H9 (cell line): ENCODE results near the gene CLDN22. TPM values are rescaled to one million over a fixed set of nuclear protein-coding genes. Genes with fewer than 3 reads are reported as not detected.

Experiments
- DNase-seq: peaks from one replicate; pipeline ENCODE4 v3.0.0-alpha.2; 2017
- H2AFZ ChIP-seq: one replicate; pipeline ENCODE4 v1.6.1; 2013; ENCODE audit warnings: mild to moderate bottlenecking, low read length, control low read depth, moderate library complexity
- H2AK5ac ChIP-seq: 2 replicates; pipeline ENCODE4 v1.6.1; 2013; ENCODE audit warnings: low read length, control low read depth, mixed read lengths; ENCODE audit not compliant: insufficient read length
- H2BK120ac ChIP-seq: one replicate; pipeline ENCODE4 v1.6.1; 2013; ENCODE audit warnings: low read depth, mild to moderate bottlenecking, low read length, control low read depth, inconsistent platforms; ENCODE audit not compliant: poor library complexity, severe bottlenecking
- H2BK12ac ChIP-seq: 2 replicates; pipeline ENCODE4 v1.6.1; 2013; ENCODE audit warnings: low read length, control low read depth, mixed read lengths, low read depth; ENCODE audit not compliant: insufficient read length
- H2BK15ac ChIP-seq: 2 replicates; pipeline ENCODE4 v1.6.1; 2013; ENCODE audit warnings: low read depth, low read length, control low read depth
- H2BK20ac ChIP-seq: one replicate; pipeline ENCODE4 v1.6.1; 2013; ENCODE audit warnings: low read depth, mild to moderate bottlenecking, low read length, control low read depth, inconsistent platforms; ENCODE audit not compliant: poor library complexity, severe bottlenecking
- H2BK5ac ChIP-seq: 2 replicates; pipeline ENCODE4 v1.6.1; 2013; ENCODE audit warnings: low read length, control low read depth, mixed read lengths; ENCODE audit not compliant: insufficient read length
- H3K14ac ChIP-seq: 2 replicates; pipeline ENCODE4 v1.6.1; 2013; ENCODE audit warnings: low read length, control low read depth; ENCODE audit not compliant: insufficient read depth
- H3K18ac ChIP-seq: 2 replicates; pipeline ENCODE4 v1.6.1; 2013; ENCODE audit warnings: low read depth, mild to moderate bottlenecking, mixed read lengths, low read length, control low read depth; ENCODE audit not compliant: insufficient read length
- H3K23ac ChIP-seq: 2 replicates; pipeline ENCODE4 v1.6.1; 2013; ENCODE audit warnings: low read length, control low read depth, mixed read lengths, low read depth; ENCODE audit not compliant: insufficient read length
- H3K23me2 ChIP-seq: 2 replicates; pipeline ENCODE4 v1.6.1; 2013; ENCODE audit warnings: low read depth, mild to moderate bottlenecking, mixed read lengths, low read length, control low read depth; ENCODE audit not compliant: insufficient read length, poor library complexity, severe bottlenecking
- H3K27ac ChIP-seq: 2 replicates; pipeline ENCODE4 v1.5.1; 2013; ENCODE audit warnings: low read length, control low read depth, mixed read lengths, low read depth; ENCODE audit not compliant: insufficient read length
- H3K27me3 ChIP-seq: 2 replicates; pipeline ENCODE4 v1.6.1; 2013; ENCODE audit warnings: low read length, control low read depth, inconsistent platforms; ENCODE audit not compliant: insufficient read depth
- H3K4ac ChIP-seq: 2 replicates; pipeline ENCODE4 v1.6.1; 2013; ENCODE audit warnings: low read depth, mild to moderate bottlenecking, control low read depth, inconsistent platforms, low read length, moderate library complexity
- H3K4me1 ChIP-seq: 2 replicates; pipeline ENCODE4 v1.6.1; 2013; ENCODE audit warnings: low read length, control low read depth, inconsistent platforms; ENCODE audit not compliant: insufficient read depth
- H3K4me2 ChIP-seq: 2 replicates; pipeline ENCODE4 v1.6.1; 2013; ENCODE audit warnings: low read length, control low read depth, mixed read lengths; ENCODE audit not compliant: insufficient read length, insufficient read depth
- H3K56ac ChIP-seq: 2 replicates; pipeline ENCODE4 v1.6.1; 2013; ENCODE audit warnings: low read depth, mild to moderate bottlenecking, mixed read lengths, low read length, control low read depth; ENCODE audit not compliant: insufficient read length
- H3K79me1 ChIP-seq: 2 replicates; pipeline ENCODE4 v1.6.1; 2013; ENCODE audit warnings: low read depth, mild to moderate bottlenecking, moderate library complexity, low read length, control low read depth, inconsistent platforms; ENCODE audit not compliant: insufficient read depth, poor library complexity, severe bottlenecking
- H3K79me2 ChIP-seq: 2 replicates; pipeline ENCODE4 v1.6.1; 2013; ENCODE audit warnings: low read length, control low read depth, inconsistent platforms; ENCODE audit not compliant: insufficient read depth
- H3K9ac ChIP-seq: 2 replicates; pipeline ENCODE4 v1.6.1; 2013; ENCODE audit warnings: low read length, control low read depth, mixed read lengths; ENCODE audit not compliant: insufficient read length; ENCODE audit errors: extremely low read depth
- H3K9me3 ChIP-seq: one replicate; pipeline ENCODE4 v1.6.1; 2013; ENCODE audit warnings: low read depth, low read length, inconsistent platforms; ENCODE audit not compliant: control insufficient read depth
- H3T11ph ChIP-seq: one replicate; pipeline ENCODE4 v1.6.1; 2013; ENCODE audit warnings: mild to moderate bottlenecking, low read length, control low read depth, inconsistent platforms
- H4K20me1 ChIP-seq: one replicate; pipeline ENCODE4 v1.6.1; 2013; ENCODE audit not compliant: control insufficient read depth, insufficient read length, insufficient read depth
- H4K5ac ChIP-seq: 2 replicates; pipeline ENCODE4 v1.6.1; 2013; ENCODE audit warnings: low read depth, mild to moderate bottlenecking, mixed read lengths, low read length, control low read depth; ENCODE audit not compliant: insufficient read length
- H4K8ac ChIP-seq: replicated peaks from 2 replicates; pipeline ENCODE4 v1.6.1; 2013; ENCODE audit warnings: low read length, control low read depth, mixed read lengths, low read depth; ENCODE audit not compliant: insufficient read length
- H4K91ac ChIP-seq: 2 replicates; pipeline ENCODE4 v1.6.1; 2013; ENCODE audit warnings: low read depth, mild to moderate bottlenecking, moderate library complexity, mixed read lengths, low read length, control low read depth; ENCODE audit not compliant: insufficient read length
- H3K27ac Mint-ChIP-seq, 3 experiments: 2 replicates in 2 of 3; 3 replicates in 1 of 3; pipeline ENCODE4 v1.8.0; 2020 to 2021; ENCODE audit warnings: mixed read lengths in 3 of 3, mild to moderate bottlenecking in 1 of 3, moderate library complexity in 1 of 3
- H3K27me3 Mint-ChIP-seq: 2 replicates; pipeline ENCODE4 v1.8.0; 2021; ENCODE audit warnings: low read depth, mild to moderate bottlenecking, moderate library complexity, mixed read lengths
- H3K36me3 Mint-ChIP-seq, 3 experiments: 2 replicates in 2 of 3; 3 replicates in 1 of 3; pipeline ENCODE4 v1.8.0; 2020 to 2021; ENCODE audit warnings: low read depth in 3 of 3, mixed read lengths in 3 of 3; ENCODE audit not compliant: insufficient read depth in 1 of 3
- H3K4me1 Mint-ChIP-seq, 2 experiments: 2 replicates each; pipeline ENCODE4 v1.8.0; 2020; ENCODE audit warnings: mixed read lengths in 2 of 2
- H3K4me3 Mint-ChIP-seq, 2 experiments: 2 replicates in 1 of 2; 3 replicates in 1 of 2; pipeline ENCODE4 v1.8.0; 2020 to 2021; ENCODE audit warnings: mild to moderate bottlenecking in 2 of 2, mixed read lengths in 2 of 2, moderate library complexity in 1 of 2
- H3K9me3 Mint-ChIP-seq, 2 experiments: 2 replicates in 1 of 2; 3 replicates in 1 of 2; pipeline ENCODE4 v1.8.0; 2020; ENCODE audit warnings: mild to moderate bottlenecking in 2 of 2, mixed read lengths in 2 of 2, moderate library complexity in 1 of 2
- CTCF ChIP-seq: fragments of 200-600 bp; sonication (generic); conservative IDR thresholded peaks from 3 replicates; pipeline ENCODE4 v1.8.0; 2021; ENCODE audit warnings: antibody characterized with exemption, mild to moderate bottlenecking
- WGBS: extraction: QIAGEN DNeasy Blood & Tissue Kit; methylation state at CpG from one replicate; pipeline ENCODE4 v1.1.7; 2013; ENCODE audit warnings: missing lambda C conversion rate, low lambda C conversion rate, mixed read lengths; ENCODE audit not compliant: insufficient read length; ENCODE audit errors: extremely low coverage; 5-methylcytosine and 5-hydroxymethylcytosine counted together
- total RNA-seq: library from RNA; stranded (reverse); gene quantifications from 2 replicates; pipeline ENCODE4 v1.2.1, GENCODE V29; 2021

The CLDN22 gene
- total RNA-seq, 1 experiment from 2014 or later = not detected

- H3K27ac ChIP-seq = no peak overlapping the region
- no peak overlapping the region for H2AK5ac ChIP-seq
- no peaks in the 10 kb centered on the region for H3K23me2 ChIP-seq
- no peak overlapping the region for H2BK120ac ChIP-seq
- Mint-ChIP-seq H3K4me3 (no peak overlapping the region), H3K27me3 (no peaks in the 10 kb centered on the region; the same call in 1 of the 2 replicates), H3K9me3 (no peaks in the 10 kb centered on the region), H3K36me3 (0 out of 7 replicates have a peak, but pooled peaks cover 0 to 1% (median 0%) of the 10 kb centered on the region in 3 experiments), H3K27ac (no peak overlapping the region), H3K4me1 (peaks cover 7 to 8% of the 10 kb centered on the region in 2 experiments)
- no peak overlapping the region for H2BK15ac ChIP-seq
- TF ChIP-seq CTCF = no peak
- WGBS = no CpG with 5 or more reads among the region's 9 CpGs
- no peak overlapping the region for H3K56ac ChIP-seq
- no peak overlapping the region for H3K14ac ChIP-seq
- no peak overlapping the region for H4K5ac ChIP-seq
- no peak overlapping the region for H3T11ph ChIP-seq
- DNase-seq = no peak
- H3K79me2 ChIP-seq = no peaks in the 10 kb centered on the region
- no peak overlapping the region for H3K4me2 ChIP-seq
- H3K23ac ChIP-seq = no peak overlapping the region
- H2AFZ ChIP-seq = no peak overlapping the region
- no peak overlapping the region for H4K8ac ChIP-seq
- no peaks in the 10 kb centered on the region for H3K79me1 ChIP-seq
- H4K20me1 ChIP-seq = no peaks in the 10 kb centered on the region
- no peak overlapping the region for H3K4ac ChIP-seq
- H4K91ac ChIP-seq = no peak overlapping the region
- no peak overlapping the region for H3K9ac ChIP-seq
- H2BK5ac ChIP-seq = no peak overlapping the region
- no peaks in the 10 kb centered on the region for H3K4me1 ChIP-seq
- no peak overlapping the region for H2BK20ac ChIP-seq
- no peaks in the 10 kb centered on the region for H3K9me3 ChIP-seq
- H3K27me3 ChIP-seq = no peaks in the 10 kb centered on the region
- H2BK12ac ChIP-seq = no peak overlapping the region
- H3K18ac ChIP-seq = no peak overlapping the region
Measured at GRCh38 chr4:183354219-183354618, 34.1 kb upstream of the CLDN22 start.
